NCI-H2029 treated with DMSO at 0.1 percent for 48 hours (cell line): ENCODE measurements around the gene AIFM2.
"Not testable (repeated sequence)": the region's sequence is repeated elsewhere in the genome, so short reads cannot be mapped to it uniquely, and the experiment has no call there.

ENCODE experiments used
- DNase-seq: peaks from one replicate; lab custom pipeline; 2025; lab: John Stamatoyannopoulos, UW

AIFM2 gene

GRCh38 chr10:70132098-70133029, at the start of gene AIFM2:
AIFM2 (minus strand) TSS chr10:70132825; CDS start chr10:70124084, 8,741 bp downstream.
- no peak for DNase-seq

- not testable (repeated sequence) for DNase-seq
Observed at GRCh38 chr10:70179209-70179608, 46.6 kb upstream of the AIFM2 start.

DNA sequence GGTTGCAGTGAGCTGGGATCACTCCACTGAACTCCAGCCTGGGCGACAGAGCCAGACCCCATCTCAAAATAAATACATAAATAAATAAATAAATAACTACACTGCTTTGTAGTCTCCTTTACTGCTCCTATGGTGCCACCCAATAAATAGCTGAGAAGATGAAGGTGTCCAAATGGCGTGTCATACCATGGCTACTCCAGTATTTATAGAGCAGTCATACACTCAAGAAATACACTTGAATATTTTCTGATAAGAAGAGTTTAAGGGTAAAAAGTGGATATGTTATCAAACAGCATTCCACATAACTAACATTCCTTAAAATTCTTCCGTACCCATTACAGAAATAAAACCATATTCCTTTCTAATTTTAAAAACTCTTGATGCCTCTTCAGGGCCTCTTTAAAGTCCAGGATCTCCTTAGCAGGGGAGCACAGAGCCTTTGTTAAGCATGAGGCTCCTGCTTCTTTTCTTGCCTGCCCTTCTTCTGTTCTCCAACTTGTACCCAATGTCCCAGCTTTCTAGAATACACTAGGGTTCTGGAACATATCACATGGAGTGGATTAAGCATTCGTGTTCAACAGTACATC, 45.6 kb upstream of the AIFM2 start:
- no peak for DNase-seq

DNA sequence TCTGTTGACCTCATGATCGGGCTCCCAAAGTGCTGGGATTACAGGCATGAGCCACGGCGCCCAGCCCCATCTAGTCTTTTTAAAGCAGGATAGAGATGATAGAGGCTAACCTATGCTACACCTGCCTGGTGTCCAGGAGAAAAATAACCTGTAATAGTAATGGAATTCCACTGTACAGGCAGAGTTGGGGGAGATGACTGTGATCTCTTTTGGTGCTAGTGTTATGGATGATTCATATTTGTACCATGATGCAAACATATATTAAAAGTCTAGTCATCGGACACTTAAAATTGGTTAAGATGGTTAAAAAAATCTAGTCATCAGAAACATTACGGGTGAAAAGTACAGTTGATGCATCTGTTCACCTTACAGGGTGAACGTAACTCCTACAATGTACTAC, 43.8 kb upstream of the AIFM2 start:
- DNase-seq: no peak

DNA sequence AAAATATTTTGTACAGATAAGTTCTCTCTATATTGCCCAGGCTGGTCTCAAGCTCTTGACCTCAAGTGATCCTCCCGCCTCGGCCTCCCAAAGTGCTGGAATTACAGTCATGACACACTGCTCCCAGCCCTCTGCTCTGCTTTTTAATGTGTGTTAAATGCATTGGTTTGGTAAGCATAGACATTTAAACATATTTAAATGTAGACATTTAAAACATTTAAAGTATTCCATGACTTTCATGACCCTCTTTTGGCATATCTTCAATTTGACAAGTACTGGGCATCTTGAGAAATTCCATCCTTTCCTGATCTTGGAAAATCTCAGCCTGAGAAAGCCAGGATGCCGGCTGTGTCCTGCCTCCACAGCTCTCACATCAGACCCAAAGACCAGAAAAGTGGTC, 42.9 kb upstream of the AIFM2 start:
- no peak for DNase-seq

GRCh38 chr10:70174058-70174741, 41.6 kb upstream of the AIFM2 start:
- DNase-seq: no peak

DNA sequence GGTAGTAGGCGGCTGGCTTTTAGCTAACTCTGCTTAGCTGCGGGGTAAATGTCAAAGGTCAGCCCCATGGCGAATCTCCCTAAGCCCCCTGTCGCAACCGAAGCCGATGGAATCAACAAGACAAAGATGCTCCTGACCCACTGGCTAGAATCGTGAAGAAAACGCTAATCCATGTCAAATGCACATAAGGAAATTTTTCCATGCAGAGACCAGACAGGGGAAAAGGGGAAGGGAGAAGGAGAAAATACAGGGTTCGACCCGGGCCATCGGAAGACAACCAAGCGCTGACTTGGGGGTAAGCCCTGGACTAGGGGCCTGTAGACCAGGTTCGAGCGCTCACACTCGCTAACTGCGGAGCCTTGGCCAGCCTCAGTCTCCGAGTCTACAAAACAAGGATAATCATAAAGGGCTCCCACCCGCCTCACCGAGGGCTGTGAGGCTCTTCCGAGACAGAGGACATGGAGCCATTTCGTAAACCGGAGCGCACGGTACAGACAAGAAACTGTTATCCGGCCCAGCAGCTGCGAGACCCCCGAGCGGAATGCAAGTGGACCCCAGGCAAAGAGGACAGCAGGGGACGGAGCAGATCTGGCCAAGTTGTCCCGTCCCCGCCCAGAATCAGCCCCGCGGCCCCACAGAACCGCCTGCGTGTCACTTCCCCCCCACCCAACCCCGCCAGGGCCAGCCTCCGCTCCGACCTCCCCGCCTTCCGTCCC, 37.2 kb upstream of the AIFM2 start:
- no peak for DNase-seq

- no peak for DNase-seq
Observed at GRCh38 chr10:70169011-70169410, 36.4 kb upstream of the AIFM2 start.

DNA sequence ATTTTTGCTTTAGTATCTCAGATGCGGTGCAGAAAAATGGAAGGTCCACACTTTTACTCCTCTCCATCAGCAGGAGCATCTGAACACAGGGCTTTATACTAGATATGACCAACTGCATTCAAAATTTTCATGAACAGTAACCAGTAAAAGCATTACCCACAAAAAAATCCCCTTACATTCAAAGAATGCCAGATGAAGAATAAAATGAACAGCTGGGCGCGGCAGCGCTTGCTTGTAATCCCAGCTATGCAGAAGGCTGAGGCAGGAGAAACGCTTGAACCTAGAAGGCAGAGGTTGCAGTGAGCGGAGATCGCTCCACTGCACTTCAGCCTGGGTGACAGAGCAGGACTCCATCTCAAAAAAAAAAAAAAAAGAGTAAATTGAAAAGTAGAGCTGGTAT, 34.6 kb upstream of the AIFM2 start:
- DNase-seq: no peak

DNA sequence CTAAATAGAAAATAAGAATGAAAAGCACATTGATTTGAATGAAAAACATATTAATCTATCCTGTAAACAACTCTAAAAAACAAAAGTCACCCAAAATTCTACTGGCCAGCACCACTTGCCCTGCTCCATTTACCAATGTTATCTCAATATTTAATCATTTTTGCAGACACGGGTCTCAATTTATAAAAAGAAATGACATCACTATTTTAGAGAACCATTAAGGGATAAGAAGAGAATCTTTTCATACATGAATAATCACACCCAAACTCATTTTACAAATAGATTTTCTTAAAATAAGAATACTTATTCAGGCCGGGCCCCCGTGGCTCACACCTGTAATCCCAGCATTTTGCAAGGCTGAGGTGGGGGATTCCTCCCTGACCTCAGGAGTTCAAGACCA, 33.8 kb upstream of the AIFM2 start:
- DNase-seq: no peak

DNA sequence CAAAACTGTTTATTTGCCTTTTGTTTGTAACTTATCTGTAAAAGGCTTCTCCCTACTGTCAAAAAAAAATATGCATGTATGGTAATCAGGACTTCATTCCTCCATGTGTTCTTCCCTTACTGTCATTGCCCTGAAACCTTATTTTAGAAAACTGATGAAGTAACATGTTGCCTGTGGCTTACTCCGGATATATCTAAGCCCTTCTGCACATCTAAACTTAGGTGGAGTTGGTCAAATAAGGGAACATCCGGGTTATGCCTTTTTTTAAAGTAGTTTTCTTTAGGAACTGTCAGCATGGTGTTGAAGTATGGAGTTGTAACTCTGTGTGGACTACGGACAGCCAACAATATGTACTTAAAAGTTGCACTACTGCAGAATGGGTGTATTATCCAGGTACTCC, 31.5 kb upstream of the AIFM2 start:
- DNase-seq: no peak

GRCh38 chr10:70163448-70163847, 30.8 kb upstream of the AIFM2 start:
- no peak for DNase-seq

GRCh38 chr10:70162892-70163201, 30.2 kb upstream of the AIFM2 start:
- DNase-seq: no peak

- no peak for DNase-seq
Observed at GRCh38 chr10:70162151-70162891, 29.7 kb upstream of the AIFM2 start.

GRCh38 chr10:70160798-70161197, 28.2 kb upstream of the AIFM2 start:
- no peak for DNase-seq

DNA sequence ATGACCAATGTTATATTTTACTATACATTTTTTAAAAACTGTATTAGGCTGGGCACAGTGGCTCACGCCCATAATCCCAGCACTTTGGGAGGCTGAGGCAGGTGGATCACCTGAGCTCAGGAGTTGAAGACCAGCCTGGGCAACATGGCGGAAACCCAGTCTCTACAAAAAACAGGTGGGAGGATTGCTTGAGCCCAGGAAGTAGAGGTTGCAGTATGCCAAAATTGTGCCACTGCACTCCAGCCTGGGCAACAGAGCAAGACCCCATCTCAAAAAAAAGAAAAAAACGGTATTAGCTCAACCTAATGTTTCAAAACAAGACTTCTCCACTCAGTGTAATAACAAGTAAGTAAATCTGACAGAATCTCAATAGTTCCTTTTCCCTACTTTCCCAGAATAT, 26.7 kb upstream of the AIFM2 start:
- DNase-seq: not testable (repeated sequence)

- DNase-seq: no peak
Observed at GRCh38 chr10:70158113-70158512, 25.5 kb upstream of the AIFM2 start.

DNA sequence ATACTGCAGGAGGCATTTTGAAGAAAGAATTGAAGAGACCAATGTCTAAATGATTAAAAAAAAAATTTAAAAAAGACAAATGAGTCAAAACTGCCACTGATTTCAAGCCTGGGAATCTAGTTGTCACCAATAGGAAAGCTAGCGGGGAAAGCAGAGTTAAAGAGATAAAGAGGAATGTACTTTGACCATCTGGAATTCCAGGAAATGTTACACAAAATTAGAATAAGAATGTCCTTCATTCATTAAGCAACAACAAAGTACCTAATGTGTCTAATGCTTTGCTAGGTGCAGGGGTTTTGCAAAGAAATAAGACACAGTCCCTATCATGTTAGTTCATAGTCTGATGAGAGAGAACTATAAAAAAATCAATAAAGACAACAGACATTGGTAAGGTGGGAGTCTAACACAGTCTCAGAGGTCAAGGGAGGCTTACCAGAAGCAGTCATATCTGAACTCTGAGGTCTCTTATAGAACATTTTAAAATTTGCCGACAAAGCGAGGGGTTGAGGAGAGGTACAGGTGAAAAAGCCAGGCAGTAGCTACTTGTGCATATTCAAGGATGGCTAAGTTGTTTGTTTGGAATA, 22.7 kb upstream of the AIFM2 start:
- no peak for DNase-seq

- no peak for DNase-seq
Observed at GRCh38 chr10:70148516-70148915, 15.9 kb upstream of the AIFM2 start.

DNA sequence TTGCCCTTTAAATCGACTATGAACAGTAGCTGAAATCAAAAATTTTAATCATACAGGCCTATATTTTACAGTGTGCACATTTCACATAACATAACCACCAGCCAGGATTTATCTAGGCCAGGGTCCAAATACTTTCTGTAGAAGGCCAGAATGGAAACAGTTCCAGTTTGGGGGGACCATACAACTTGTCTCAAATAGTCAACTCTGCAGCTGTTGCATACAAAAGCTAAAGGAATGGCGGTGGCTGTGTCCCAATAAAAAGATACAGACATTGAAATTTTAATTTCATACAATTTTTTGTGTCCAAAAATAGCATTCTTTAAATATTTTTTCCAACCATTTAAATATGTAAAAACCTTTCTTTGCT, 14.6 kb upstream of the AIFM2 start:
- no peak for DNase-seq

GRCh38 chr10:70146489-70147258, 14.0 kb upstream of the AIFM2 start, which contains the start of gene TYSND1:
TYSND1 (minus strand) TSS chr10:70146700; CDS start chr10:70146586, 114 bp downstream.
- peak; percentile 47 for DNase-seq
